MM.1S (cell line): ENCODE measurements around the gene TMEM117.

Experiments
- CTCF ChIP-seq: fragments of 300-600 bp; sonication (generic); IDR thresholded peaks from 2 replicates; pipeline ENCODE4 v1.5.1; 2016; ENCODE audit warnings: antibody characterized with exemption, low read length, mixed read lengths
- EZH2 ChIP-seq: fragments of 300-600 bp; sonication (generic); optimal IDR thresholded peaks from 2 replicates; pipeline ENCODE3; 2017; ENCODE audit warnings: low read depth, mild to moderate bottlenecking, antibody characterized with exemption, low read length, mixed read lengths
- EZH2phosphoT487 ChIP-seq: fragments of 300-600 bp; sonication (generic); IDR thresholded peaks from 2 replicates; pipeline ENCODE4 v1.6.1; 2018; ENCODE audit warnings: antibody characterized with exemption, low read length

- no peak for TF ChIP-seq CTCF
- TF ChIP-seq EZH2: no peak
- no peak for TF ChIP-seq EZH2phosphoT487
These were observed 23.1 kb downstream of the TMEM117 start for GRCh38 chr12:43858991-43859390.
